Transverse colon (tissue), 4 donors: ENCODE data around the gene ASAH2. TPM values are rescaled to one million over a fixed set of nuclear protein-coding genes. Genes with fewer than 3 reads are reported as not detected.

ENCODE experiments used
- DNase-seq: peaks from one replicate; pipeline ENCODE4 v3.0.0-alpha.2; 2019
- H3K27ac ChIP-seq, 4 donors: fragments of 200-600 bp; sonication (generic); 2 replicates each; pipeline ENCODE4 v1.5.1; 2016 to 2018; ENCODE audit warnings: inconsistent platforms in 4 of 4
- H3K27me3 ChIP-seq: fragments of 200-600 bp; sonication (generic); 2 replicates; pipeline ENCODE4 v1.5.1; 2017; ENCODE audit warnings: inconsistent platforms
- H3K36me3 ChIP-seq, 4 donors: fragments of 200-600 bp; sonication (generic); 2 replicates each; pipeline ENCODE4 v1.5.1; 2017 to 2019; ENCODE audit warnings: inconsistent platforms in 4 of 4
- H3K4me1 ChIP-seq, 4 donors: fragments of 200-600 bp; sonication (generic); 2 replicates each; pipeline ENCODE4 v1.5.1; 2017 to 2020; ENCODE audit warnings: inconsistent platforms in 4 of 4
- H3K4me3 ChIP-seq, 4 donors: fragments of 200-600 bp; sonication (generic); 1 replicate in 1 of 4; 2 replicates in 3 of 4; pipeline versions ENCODE4 v1.5.1 to v1.6.1; 2017 to 2019; ENCODE audit warnings: inconsistent platforms in 4 of 4
- H3K9me3 ChIP-seq, 2 donors: fragments of 200-600 bp; sonication (generic); 2 replicates each; pipeline ENCODE4 v1.5.1; 2017 to 2019; ENCODE audit warnings: inconsistent platforms in 2 of 2
- EP300 ChIP-seq: sonication (generic); formaldehyde crosslinking; IDR thresholded peaks from one replicate; pipeline ENCODE4 v1.6.1; 2017; ENCODE audit warnings: antibody characterized with exemption, low read depth
- POLR2A ChIP-seq: fragments of 450-650 bp; IDR thresholded peaks from one replicate; pipeline ENCODE4 v1.6.1; 2016; ENCODE audit warnings: antibody characterized with exemption, mild to moderate bottlenecking, moderate library complexity
- POLR2AphosphoS5 ChIP-seq, 3 donors: sonication (generic); formaldehyde crosslinking; IDR thresholded peaks; one replicate each; pipeline ENCODE4 v1.6.1; 2016; ENCODE audit warnings: antibody characterized with exemption in 3 of 3
- WGBS, 2 donors: methylation state at CpG; one replicate each; pipeline ENCODE4 v1.1.5; 2018; ENCODE audit warnings: low coverage in 1 of 2; 5-methylcytosine and 5-hydroxymethylcytosine counted together
- in situ Hi-C, 4 donors: fragments of 200-750 bp; cut with MboI; loops; one replicate each; pipeline versions ENCODE4 v1.15.0 to v1.15.1; 2017; ENCODE audit warnings: low sequenced_read_pairs in 3 of 4, low pct_ligation_motif_present in 1 of 4, low pct_unique_long_range_greater_than_20kb in 1 of 4
- intact Hi-C: fragments of 100-400 bp; cut with DNase I; formaldehyde crosslinking; loops from one replicate; pipeline ENCODE4 v1.15.1; 2023; ENCODE audit warnings: low total_unique reads
- total RNA-seq, 4 donors: library from RNA; depleted of rRNA; stranded (reverse); fragments of >200 nt; gene quantifications; one replicate each; pipeline ENCODE4 v1.1.0, GENCODE V29; 2016
- TF ChIP-seq, protein P1 (sequence below), 5 experiments: fragments of 200-600 bp in 3 of 5; fragments of 450-650 bp in 2 of 5; sonication (generic) in 3 of 5; IDR thresholded peaks; 1 replicate in 2 of 5; 2 replicates in 3 of 5; pipeline ENCODE4 v1.5.1; 2016 to 2017; ENCODE audit warnings: antibody characterized with exemption in 5 of 5, inconsistent platforms in 3 of 5, mild to moderate bottlenecking in 2 of 5, moderate library complexity in 1 of 5

ASAH2 gene
- total RNA-seq = under 1 TPM; 0.32 to 0.75 (median 0.40) TPM

DNA sequence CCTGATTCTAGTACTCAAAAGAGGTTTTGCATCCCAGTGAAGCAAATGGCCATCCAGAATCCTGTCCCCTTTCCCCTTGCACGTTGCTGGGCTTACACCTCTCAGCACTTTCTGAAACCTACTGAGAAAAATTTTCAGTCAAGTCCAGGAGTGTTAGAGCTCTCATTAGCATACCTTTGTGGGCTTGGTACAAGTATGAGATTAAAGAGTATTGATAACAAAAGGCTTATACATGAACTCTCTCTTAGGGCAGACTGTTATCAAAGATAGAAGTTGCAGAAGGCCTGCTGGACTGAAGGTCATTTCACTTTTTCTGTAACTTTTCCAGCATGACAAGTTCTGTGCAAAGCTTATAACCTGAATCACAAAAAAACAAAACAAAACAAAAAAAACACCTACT, at the start of gene ASAH2:
TSS of gene ASAH2 (minus strand) at position 123 of the 400 bp plus-strand sequence. CDS start 2,906 bp downstream, outside the sequence.
- in situ Hi-C loops = no loop called here
- H3K9me3 ChIP-seq = no peaks in the 10 kb centered on the region
- WGBS, 2 donors = 54% methylated on average over 1 of the region's 1 CpG; no CpG with 5 or more reads in 1 of the 2 donors
- H3K36me3 ChIP-seq = no peaks in the 10 kb centered on the region
- intact Hi-C loops = no loop called here
- no peaks in the 10 kb centered on the region for H3K4me1 ChIP-seq
- no peak within 1 kb of the TSS for H3K27ac ChIP-seq
- no peak within 1 kb of the TSS for H3K4me3 ChIP-seq
- peaks cover 8% of the 10 kb centered on the region for H3K27me3 ChIP-seq
- DNase-seq = no peak
- TF ChIP-seq POLR2AphosphoS5 (IDR thresholded peaks at IDR 0.05) = no peak
- TF ChIP-seq, protein P1, sequence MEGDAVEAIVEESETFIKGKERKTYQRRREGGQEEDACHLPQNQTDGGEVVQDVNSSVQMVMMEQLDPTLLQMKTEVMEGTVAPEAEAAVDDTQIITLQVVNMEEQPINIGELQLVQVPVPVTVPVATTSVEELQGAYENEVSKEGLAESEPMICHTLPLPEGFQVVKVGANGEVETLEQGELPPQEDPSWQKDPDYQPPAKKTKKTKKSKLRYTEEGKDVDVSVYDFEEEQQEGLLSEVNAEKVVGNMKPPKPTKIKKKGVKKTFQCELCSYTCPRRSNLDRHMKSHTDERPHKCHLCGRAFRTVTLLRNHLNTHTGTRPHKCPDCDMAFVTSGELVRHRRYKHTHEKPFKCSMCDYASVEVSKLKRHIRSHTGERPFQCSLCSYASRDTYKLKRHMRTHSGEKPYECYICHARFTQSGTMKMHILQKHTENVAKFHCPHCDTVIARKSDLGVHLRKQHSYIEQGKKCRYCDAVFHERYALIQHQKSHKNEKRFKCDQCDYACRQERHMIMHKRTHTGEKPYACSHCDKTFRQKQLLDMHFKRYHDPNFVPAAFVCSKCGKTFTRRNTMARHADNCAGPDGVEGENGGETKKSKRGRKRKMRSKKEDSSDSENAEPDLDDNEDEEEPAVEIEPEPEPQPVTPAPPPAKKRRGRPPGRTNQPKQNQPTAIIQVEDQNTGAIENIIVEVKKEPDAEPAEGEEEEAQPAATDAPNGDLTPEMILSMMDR (IDR thresholded peaks at IDR 0.05) = no peak
- no peak for TF ChIP-seq EP300
- no peak for TF ChIP-seq POLR2A

DNA sequence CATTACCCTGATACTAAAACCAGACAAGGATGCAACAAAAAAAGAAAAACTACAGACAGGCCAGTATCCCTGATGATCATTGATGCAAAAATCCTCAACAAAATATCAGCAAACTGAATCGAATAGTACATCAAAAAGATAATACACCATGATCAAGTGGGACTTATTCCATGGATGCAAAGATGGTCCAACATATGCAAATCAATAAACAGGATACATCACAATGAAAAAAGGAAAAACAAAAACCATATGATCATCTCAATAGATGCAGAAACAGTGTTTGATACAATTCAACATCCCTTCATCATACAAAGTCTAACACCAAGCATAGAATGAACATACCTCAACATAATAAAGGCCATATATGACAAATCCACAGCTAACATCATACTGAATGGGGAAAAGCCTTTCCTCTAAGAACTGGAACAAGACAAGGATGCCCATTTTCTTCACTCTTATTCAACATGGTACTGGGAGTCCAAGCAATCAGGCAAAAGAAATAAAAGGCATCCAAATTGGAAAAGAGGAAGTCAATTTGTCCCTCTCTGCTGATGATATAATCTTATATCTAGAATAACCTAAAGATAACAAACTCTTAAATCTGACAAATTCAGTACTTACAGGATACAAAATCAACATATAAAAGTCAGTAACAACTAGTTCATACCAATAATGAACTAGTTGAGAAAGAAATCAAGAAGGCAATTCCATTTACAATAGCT, 48.8 kb upstream of the ASAH2 start:
- DNase-seq = no peak
- H3K9me3 ChIP-seq = peaks cover 0 to 2% of the 10 kb centered on the region in 2 donors
- H3K27me3 ChIP-seq = no peaks in the 10 kb centered on the region
- TF ChIP-seq EP300 = no peak
- TF ChIP-seq, protein P1 (IDR thresholded peaks at IDR 0.05) = no peak
- in situ Hi-C loops = no loop called here
- H3K4me3 ChIP-seq = no peak overlapping the region
- 90% methylated on average over 1 of the region's 1 CpG for WGBS, 2 donors
- no peaks in the 10 kb centered on the region for H3K36me3 ChIP-seq
- no peak overlapping the region for H3K27ac ChIP-seq
- intact Hi-C loops = loop anchor here (10.0 kb wide), 1 partner anchor 335 kb away; no protein-coding TSS in a partner anchor
- H3K4me1 ChIP-seq = no peaks in the 10 kb centered on the region

DNA sequence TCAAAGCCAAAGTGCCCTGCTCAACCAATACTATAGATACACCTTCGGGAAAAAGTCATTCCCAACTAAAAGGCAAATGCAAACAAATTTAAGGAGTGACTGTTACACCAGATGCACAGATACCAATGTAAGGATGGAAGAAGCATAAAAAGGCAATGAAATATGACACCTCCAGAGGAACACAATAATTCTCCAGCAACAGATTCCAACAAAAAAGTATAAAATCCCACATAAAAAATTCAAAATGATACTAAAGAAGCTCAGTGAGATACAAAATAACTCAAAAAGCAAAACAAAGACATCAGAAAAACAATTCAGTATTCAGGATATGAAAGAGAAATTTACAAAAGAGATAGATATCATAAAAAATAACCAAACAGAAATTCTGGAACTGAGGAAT, 44.1 kb upstream of the ASAH2 start:
- DNase-seq = no peak
- WGBS, 2 donors = 95 to 100% methylated on average over 1 of the region's 1 CpG
- H3K9me3 ChIP-seq = peaks cover 0 to 2% of the 10 kb centered on the region in 2 donors
- intact Hi-C loops (loop anchor here (10.0 kb wide), 1 partner anchor 339 kb away; no protein-coding TSS in a partner anchor), in situ Hi-C loops (no loop called here)
- no peak overlapping the region for H3K27ac ChIP-seq
- no peaks in the 10 kb centered on the region for H3K27me3 ChIP-seq
- TF ChIP-seq POLR2A = no peak
- no peak overlapping the region for H3K4me3 ChIP-seq
- peaks cover 0 to 3% (median 0%) of the 10 kb centered on the region in 4 donors for H3K4me1 ChIP-seq
- no peaks in the 10 kb centered on the region for H3K36me3 ChIP-seq

DNA sequence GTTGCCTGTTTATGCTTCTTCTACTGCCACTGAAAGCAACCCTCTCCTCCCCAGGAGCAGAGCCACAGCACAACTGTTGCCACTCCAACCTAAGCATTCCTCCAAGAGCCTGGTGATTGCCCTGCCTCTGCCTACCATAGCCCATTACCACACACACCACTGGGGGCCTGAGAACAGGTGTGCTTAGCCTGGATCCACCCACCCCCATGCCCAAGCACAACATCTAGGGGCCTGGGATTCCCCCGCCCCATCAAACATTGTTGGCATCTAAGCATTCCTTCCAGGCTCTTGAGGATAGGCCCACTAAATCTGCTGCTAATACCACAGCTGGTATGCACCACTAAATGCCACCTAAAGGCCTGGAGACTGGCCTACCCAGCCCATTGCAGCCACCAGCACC, 43.3 kb upstream of the ASAH2 start:
- Histone ChIP-seq H3K27ac (no peak overlapping the region), H3K36me3 (no peaks in the 10 kb centered on the region), H3K4me1 (peaks cover 0 to 3% (median 0%) of the 10 kb centered on the region in 4 donors), H3K27me3 (no peaks in the 10 kb centered on the region), H3K9me3 (no peaks in the 10 kb centered on the region), H3K4me3 (no peak overlapping the region)
- DNase-seq = no peak
- TF ChIP-seq POLR2A = no peak
- TF ChIP-seq POLR2AphosphoS5 (IDR thresholded peaks at IDR 0.05) = no peak
- no peak for TF ChIP-seq EP300
- WGBS, 2 donors = 100% methylated on average over 1 of the region's 1 CpG; no CpG with 5 or more reads in 1 of the 2 donors
- in situ Hi-C loops = no loop called here
- intact Hi-C loops = loop anchor here (10.0 kb wide), 1 partner anchor 340 kb away; no protein-coding TSS in a partner anchor

DNA sequence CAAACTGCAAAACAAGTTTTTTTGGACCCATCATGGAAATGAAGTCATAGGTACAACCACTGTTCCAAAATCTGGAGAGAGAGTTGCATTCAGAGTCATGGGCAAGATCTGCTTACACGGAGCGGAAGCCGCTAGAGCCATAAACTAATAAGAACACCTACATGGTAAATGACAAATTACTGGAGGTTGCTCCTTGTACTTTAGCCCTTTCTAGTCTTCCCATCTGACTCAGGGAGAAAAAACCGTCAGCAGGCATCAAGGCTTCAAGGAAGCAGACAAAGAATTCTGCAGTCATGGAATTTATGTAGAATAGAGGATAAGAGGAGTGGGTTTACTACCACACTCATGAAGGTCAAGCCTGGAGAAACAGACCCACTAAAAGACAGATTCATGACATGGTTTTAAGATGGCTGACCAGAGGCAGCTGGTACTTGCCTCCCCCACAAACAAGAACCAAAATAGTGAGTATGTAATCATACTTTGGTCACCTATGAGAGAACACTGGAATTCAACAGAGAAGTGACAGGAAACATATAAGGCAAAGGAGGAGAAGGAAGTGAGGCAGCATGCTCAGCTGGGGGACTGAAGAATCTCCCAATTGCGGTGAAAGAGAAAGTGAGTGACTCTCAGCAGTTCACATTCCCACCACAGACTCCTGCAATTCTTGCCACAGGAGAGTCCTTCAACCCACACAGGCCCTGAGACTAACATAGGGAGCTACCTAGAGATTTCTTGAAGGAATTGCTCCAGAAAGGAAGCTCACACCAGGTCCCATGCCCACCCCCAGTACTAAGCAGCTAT, 42.4 kb upstream of the ASAH2 start:
- 55 to 83% methylated on average over 4 to 5 of the region's 5 CpGs for WGBS, 2 donors
- Histone ChIP-seq H3K4me1 (peaks cover 0 to 3% (median 0%) of the 10 kb centered on the region in 4 donors), H3K9me3 (no peaks in the 10 kb centered on the region), H3K27me3 (no peaks in the 10 kb centered on the region), H3K27ac (peak overlapping the region in 2 of 4 donors; percentile 13 to 62), H3K36me3 (no peaks in the 10 kb centered on the region), H3K4me3 (no peak overlapping the region)
- peak; percentile 18 for DNase-seq
- in situ Hi-C loops = no loop called here
- TF ChIP-seq, protein P1 (IDR thresholded peaks at IDR 0.05) = no peak
- TF ChIP-seq EP300 (no peak), POLR2A (no peak), POLR2AphosphoS5 (IDR thresholded peaks at IDR 0.05) (no peak)
- intact Hi-C loops = loop anchor here (10.0 kb wide), 1 partner anchor 341 kb away; no protein-coding TSS in a partner anchor
